Amniotic epithelial cell (primary cell): ENCODE measurements around the gene MRPL10.

ENCODE experiments used
- DNase-seq: peaks from one replicate; pipeline ENCODE4 v3.0.0-alpha.2; 2010; ENCODE audit warnings: low read depth

MRPL10 gene

GRCh38 chr17:47812146-47812920 is 19.0 kb downstream of the MRPL10 start:
- DNase-seq = no peak

- DNase-seq = no peak
These were observed 19.6 kb downstream of the MRPL10 start for GRCh38 chr17:47811709-47812108.

DNA sequence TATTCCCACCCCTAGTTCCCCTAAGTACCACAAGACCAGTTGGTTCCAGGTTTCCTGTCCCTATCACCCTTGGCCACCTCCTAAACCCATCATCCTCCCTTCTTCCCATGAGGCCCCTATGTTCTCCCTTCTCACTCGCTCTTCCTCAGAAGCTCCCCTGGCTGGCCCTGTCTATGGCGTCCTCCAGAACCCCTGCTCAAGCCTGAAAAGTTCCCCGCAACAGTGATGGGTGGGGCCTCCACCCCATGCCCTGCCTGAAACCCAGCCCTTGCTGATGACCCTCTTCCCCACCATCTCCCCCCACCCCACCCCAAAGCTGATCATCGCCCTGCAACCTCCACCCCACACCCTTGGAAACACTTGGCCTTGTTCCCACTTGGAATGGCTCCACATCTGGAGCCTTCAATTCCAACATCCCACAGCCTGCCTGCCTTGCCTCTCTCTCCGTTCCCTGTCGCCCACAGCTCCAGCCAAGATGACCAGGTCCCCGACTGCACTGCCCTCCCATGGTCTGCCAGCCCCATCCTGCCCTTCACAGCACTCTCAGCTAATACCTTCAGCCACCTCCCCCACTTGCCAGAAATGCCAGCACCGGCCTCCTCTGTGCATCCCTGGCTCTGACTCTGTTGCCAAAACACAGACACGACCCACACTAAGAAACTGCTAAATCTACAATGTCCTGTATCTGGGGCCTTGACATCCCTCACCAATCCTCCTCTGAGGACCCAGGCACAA is 20.3 kb downstream of the MRPL10 start:
- DNase-seq = no peak

DNA sequence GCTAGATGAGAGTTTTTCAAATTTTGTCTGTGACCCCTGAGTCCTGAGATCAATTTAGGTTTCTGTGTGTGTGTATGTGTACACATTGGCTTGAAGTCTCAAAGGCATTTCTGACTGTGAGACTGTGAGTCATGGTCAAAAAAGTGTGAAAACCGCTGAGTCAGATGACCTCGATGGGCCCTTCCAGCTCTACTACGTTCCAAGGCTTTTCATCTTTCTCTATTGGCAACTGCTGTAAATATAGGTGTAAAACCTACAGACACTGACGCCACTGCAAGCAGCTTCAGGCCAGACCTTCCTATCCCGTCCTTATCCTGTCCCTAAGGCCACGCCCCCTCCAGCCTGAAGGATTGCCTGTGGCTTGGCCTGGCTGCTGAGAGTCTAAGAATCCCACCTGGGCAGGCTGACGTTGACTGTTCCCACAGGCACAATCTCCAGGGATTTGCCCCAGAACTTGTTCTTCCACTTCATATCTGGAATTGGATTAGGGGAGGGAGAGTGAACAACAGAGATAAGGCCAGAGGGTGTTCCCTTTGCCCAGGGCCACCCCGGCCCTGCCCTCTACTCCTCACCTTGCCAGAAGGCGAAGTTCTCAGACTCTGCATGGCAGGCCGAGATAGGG is 21.0 kb downstream of the MRPL10 start:
- DNase-seq = peak; percentile 86

DNA sequence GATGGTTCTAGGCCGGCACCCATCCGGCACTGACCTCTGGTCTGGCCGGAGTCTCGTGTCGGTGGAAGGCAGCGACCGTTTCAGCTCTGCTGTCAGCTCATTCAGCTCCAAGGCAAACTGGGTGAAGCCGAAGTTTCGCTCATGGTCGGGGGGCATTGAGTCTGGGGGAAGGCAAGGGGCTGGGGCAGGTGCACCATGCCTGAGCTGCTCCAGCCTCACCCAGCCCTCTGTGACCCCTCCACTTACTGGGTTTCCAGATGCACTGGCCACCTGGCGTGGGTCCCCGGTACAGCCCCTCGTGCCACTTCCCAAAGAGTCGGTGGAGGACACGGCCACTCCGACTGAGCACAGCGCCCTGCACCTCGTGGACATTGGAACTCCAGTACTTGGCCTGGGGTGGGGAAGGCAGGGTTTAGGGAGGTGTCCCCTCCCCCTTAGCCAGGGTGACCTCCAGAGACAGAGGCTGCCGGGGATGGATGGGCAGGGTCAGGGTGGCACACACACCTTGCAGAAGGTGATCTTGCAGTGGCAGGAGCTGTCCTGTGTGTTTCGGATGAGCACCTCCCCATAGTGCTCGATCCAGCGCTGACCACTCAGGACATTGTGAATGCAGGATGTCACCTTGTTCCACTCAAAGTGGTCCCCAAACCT is 22.4 kb downstream of the MRPL10 start:
- no peak for DNase-seq

- DNase-seq = no peak
These were observed 23.1 kb downstream of the MRPL10 start for GRCh38 chr17:47808036-47808829.

DNA sequence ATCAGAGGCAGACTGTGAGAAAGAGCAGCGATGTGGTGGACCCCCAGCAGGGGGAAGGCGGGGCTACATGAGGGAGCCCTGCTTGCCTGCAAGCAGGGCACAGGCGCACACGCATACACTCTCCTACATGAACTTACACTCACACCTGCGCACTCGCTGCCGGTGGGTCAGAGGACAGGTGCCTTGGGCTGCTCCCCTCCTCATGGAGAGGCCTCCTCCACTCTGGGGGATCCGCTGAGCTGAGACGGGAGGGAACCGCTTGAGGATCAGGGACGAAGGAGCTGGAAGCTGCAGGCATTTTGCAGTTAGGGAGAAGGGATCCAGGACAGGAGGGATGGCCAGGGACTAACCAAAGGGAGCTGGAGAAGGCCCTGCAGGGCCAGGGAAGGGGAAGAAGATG is 23.9 kb downstream of the MRPL10 start:
- DNase-seq = no peak

DNA sequence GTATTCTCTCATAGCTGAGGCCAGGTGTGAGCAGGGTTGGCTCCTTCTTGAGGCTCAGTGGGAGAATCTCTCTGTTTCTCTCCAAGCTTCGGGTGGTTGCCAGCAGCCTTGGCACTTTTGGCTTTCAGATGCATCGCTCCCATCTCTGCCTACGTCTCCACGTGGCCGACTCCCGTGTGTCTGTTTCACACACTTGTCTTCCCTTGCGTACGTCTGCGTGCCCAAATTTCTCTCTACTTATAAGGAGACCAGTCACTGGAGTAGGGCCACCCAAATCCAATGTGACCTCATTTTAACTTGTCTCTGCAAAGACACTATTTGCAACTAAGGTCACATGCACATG is 24.5 kb downstream of the MRPL10 start:
- no peak for DNase-seq

DNA sequence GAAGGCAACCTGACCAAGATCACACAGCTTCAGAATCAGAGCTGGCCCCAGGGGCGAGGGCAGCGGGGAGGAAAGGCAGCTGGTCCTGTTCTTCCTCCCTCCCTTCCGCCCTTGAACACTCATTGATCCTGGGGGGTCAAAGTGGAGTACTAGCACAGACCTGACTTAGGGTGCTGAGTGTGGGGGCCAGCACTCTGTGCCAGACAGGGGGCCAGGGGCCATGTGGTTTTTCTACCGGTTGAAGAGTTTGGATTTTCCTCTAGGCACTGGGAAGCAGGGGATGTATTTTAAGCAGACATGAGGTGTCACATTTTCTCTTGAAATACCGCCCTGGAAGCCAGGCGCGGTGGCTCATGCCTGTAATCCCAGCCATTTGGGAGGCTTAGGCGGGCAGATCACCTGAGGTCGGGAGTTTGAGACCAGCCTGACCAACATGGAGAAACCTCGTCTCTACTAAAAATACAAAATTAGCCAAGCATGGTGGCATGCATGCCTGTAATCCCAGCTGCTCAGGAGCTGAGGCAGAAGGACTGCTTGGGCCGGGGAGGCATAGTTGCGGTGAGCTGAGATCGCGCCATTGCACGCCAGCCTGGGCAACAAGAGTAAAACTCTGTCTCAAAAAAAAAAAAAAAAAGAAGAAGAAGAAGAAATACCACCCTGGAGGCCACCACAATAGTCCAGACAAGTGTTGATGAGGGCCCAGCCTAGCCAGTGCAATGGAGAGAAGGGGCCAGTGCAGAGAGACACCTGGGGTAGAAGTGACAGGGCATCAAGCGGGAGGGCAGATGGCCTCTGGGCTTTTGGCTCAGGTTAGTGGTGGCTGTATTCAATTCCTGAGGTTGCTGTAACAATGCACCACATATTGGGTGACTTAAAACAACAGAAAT is 25.1 kb downstream of the MRPL10 start:
- DNase-seq = no peak

DNA sequence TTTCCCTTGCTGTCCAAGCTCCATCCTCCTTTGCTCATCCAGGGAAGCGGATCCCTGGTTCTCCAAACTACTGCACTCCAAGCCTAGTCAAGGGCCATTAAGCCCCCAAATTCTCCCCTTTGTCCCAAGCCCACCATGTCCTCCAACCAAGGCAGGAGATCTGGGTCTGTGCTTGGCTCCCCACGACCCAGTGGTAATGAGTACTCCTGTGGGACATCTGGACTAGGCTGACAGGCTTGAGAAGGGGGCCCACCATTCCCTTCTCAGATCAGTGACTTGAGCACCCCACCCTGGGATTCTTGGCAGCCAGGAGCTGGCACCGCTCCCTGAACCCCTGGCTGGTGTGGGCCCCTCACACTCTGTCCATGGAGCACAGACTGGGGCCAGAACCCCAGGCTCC is 26.9 kb downstream of the MRPL10 start:
- DNase-seq = no peak

DNA sequence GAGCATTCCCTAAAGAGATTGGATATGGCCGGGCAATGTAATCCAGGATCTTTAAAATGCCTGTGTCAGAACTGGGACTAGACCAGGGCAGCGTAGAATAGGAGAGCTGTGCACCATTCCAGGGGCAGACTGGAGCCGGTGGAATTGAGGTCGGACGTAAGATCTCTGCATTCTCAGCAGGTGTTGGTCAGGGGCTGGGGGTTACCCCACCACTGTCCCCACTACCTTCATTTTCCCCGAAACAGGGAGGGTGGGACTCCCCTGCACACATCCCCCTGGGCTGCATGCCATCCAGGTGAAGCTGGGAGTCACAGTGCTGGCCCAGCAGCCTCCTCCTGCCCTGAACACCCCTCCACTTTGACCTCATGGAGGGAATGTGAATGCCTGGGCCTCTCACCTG is 27.6 kb downstream of the MRPL10 start:
- no peak for DNase-seq

- DNase-seq = no peak
These were observed 28.1 kb downstream of the MRPL10 start for GRCh38 chr17:47803201-47803600.

DNA sequence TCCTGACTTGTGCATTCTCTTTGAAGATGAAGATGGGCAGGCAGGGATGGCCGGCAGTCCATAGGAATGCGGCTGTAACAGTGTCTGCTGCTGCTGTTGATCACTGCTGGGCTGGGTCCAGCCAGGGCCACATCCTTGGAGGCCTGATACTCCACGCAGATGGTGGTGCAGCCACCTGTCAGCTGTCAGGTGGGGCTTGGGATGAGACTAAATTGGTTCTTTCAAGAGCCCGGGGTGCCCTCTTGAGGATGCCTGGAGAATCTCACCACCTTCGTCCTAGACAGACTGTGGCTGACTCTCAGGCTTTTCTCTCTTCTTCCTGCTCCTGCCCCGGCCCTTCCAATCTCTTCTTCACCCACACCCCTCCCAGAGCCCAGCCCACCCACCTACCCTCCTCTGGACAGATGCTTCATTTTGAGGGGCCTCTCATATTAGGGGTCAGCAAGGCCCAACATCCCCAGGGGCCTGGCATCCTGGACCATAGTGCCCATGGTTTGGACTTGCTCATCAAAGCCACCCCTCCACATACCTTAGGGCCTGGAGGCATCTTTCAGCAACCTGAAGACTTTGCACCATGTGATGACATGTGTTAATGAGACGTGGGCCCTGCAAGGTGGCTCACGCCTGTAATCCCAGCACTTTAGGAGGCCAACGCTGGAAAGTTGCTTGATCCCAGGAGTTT is 28.9 kb downstream of the MRPL10 start:
- peak; percentile 48 for DNase-seq

GRCh38 chr17:47801906-47802305 is 29.4 kb downstream of the MRPL10 start:
- no peak for DNase-seq

- DNase-seq = no peak
These were observed 30.1 kb downstream of the MRPL10 start for GRCh38 chr17:47801176-47801765.

GRCh38 chr17:47800686-47801085 is 30.7 kb downstream of the MRPL10 start:
- no peak for DNase-seq

GRCh38 chr17:47797797-47798196 is 33.5 kb downstream of the MRPL10 start:
- DNase-seq = peak; percentile 17

GRCh38 chr17:47792979-47793378 is 38.4 kb downstream of the MRPL10 start:
- DNase-seq = no peak

- no peak for DNase-seq
These were observed 38.9 kb downstream of the MRPL10 start for GRCh38 chr17:47792457-47792856.

- no peak for DNase-seq
These were observed 40.3 kb downstream of the MRPL10 start for GRCh38 chr17:47791025-47791424.
